Metanephros (tissue), 1 donor: ENCODE results near the gene HAUS5. TPM values are rescaled to one million over a fixed set of nuclear protein-coding genes. Genes with fewer than 3 reads are reported as not detected.

ENCODE experiments used
- total RNA-seq: library from RNA; depleted of rRNA; stranded (reverse); fragments of >200 nt; gene quantifications from one replicate; pipeline ENCODE4 v1.2.3, GENCODE V29; 2014

Gene HAUS5
- 14.3 TPM for total RNA-seq

GRCh38 chr19:35612559-35613321 is at the start of gene HAUS5:
Gene HAUS5, plus strand, starts transcription at chr19:35612735. Its CDS starts 60 bp downstream, at chr19:35612795.

GRCh38 chr19:35563207-35563829 is 49.2 kb upstream of the HAUS5 start, which contains the start of gene ATP4A:
Gene ATP4A, minus strand, starts transcription at chr19:35563658. Its CDS starts 29 bp downstream, at chr19:35563629.

GRCh38 chr19:35585848-35586247 is 26.7 kb upstream of the HAUS5 start, which contains the start of gene PMIS2:
Gene PMIS2, plus strand, starts transcription at chr19:35586173. Its CDS starts 87 bp downstream, at chr19:35586260.

GRCh38 chr19:35628565-35629331 is 16.2 kb downstream of the HAUS5 start, which contains the start of gene RBM42:
Gene RBM42, plus strand, starts transcription at chr19:35629036. Its CDS starts 118 bp downstream, at chr19:35629154.

GRCh38 chr19:35641515-35642151 is 29.1 kb downstream of the HAUS5 start, which contains the start of gene ETV2:
Gene ETV2, plus strand, starts transcription at chr19:35641745. Its CDS starts 716 bp downstream, at chr19:35642461.

GRCh38 chr19:35648017-35648961 is 35.8 kb downstream of the HAUS5 start, which contains the start of gene COX6B1:
Gene COX6B1, plus strand, starts transcription at chr19:35648323. Its CDS starts 2,921 bp downstream, at chr19:35651244.

GRCh38 chr19:35666251-35666913 is 53.8 kb downstream of the HAUS5 start, which contains the start of gene UPK1A:
Gene UPK1A, plus strand, starts transcription at chr19:35666517. Its CDS starts 296 bp downstream, at chr19:35666813.

Other genes starting within 250 kb of the HAUS5 start
- not detected for gene GPR42, start 241.7 kb upstream of the HAUS5 start, total RNA-seq
- 1.5 TPM for gene FFAR2, start 164.5 kb upstream of the HAUS5 start, total RNA-seq
- gene KRTDAP, start 122.3 kb upstream of the HAUS5 start, total RNA-seq: not detected
- 47.1 TPM for gene DMKN, start 99.1 kb upstream of the HAUS5 start, total RNA-seq
- not detected for gene SBSN, start 84.4 kb upstream of the HAUS5 start, total RNA-seq
- not detected for gene GAPDHS, start 79.3 kb upstream of the HAUS5 start, total RNA-seq
- gene TMEM147, start 67.1 kb upstream of the HAUS5 start, total RNA-seq: 74.1 TPM
- 0.41 TPM for gene ATP4A, start 49.1 kb upstream of the HAUS5 start, total RNA-seq
- gene PMIS2, start 26.6 kb upstream of the HAUS5 start, total RNA-seq: not detected
- gene RBM42, start 16.3 kb downstream of the HAUS5 start, total RNA-seq: 40.6 TPM
- gene ETV2, start 29.0 kb downstream of the HAUS5 start, total RNA-seq: 0.47 TPM
- gene COX6B1, start 35.6 kb downstream of the HAUS5 start, total RNA-seq: 303 TPM
- 20.4 TPM for gene UPK1A, start 53.8 kb downstream of the HAUS5 start, total RNA-seq
- gene ZBTB32, start 91.8 kb downstream of the HAUS5 start, total RNA-seq: not detected
- 28.0 TPM for gene KMT2B, start 105.3 kb downstream of the HAUS5 start, total RNA-seq
- 4.5 TPM for gene IGFLR1, start 129.7 kb downstream of the HAUS5 start, total RNA-seq
- 14.9 TPM for gene U2AF1L4, start 132.7 kb downstream of the HAUS5 start, total RNA-seq
- 22.9 TPM for gene PSENEN, start 132.9 kb downstream of the HAUS5 start, total RNA-seq
- 11.3 TPM for gene LIN37, start 135.8 kb downstream of the HAUS5 start, total RNA-seq
- gene HSPB6, start 144.3 kb downstream of the HAUS5 start, total RNA-seq: 51.6 TPM
- 15.9 TPM for gene PROSER3, start 145.4 kb downstream of the HAUS5 start, total RNA-seq
- gene ARHGAP33, start 162.8 kb downstream of the HAUS5 start, total RNA-seq: 27.4 TPM
- gene PRODH2, start 200.1 kb downstream of the HAUS5 start, total RNA-seq: 14.4 TPM
- gene NPHS1, start 239.8 kb downstream of the HAUS5 start, total RNA-seq: 32.8 TPM
- gene KIRREL2, start 244.2 kb downstream of the HAUS5 start, total RNA-seq: 3.9 TPM